Hepatocyte (in vitro differentiated cells): Measurements from ENCODE around the gene PCDHB4.

Source experiments
- EZH2 ChIP-seq: fragments of 200-600 bp; sonication (generic); IDR thresholded peaks from 2 replicates; pipeline ENCODE4 v1.6.1; 2016; ENCODE audit warnings: antibody characterized with exemption, mild to moderate bottlenecking, borderline replicate concordance
- TF ChIP-seq, protein P1 (sequence below): fragments of 200-600 bp; sonication (generic); IDR thresholded peaks from 2 replicates; pipeline ENCODE4 v1.5.1; 2016; ENCODE audit warnings: antibody characterized with exemption, mild to moderate bottlenecking; ENCODE audit not compliant: poor library complexity

DNA sequence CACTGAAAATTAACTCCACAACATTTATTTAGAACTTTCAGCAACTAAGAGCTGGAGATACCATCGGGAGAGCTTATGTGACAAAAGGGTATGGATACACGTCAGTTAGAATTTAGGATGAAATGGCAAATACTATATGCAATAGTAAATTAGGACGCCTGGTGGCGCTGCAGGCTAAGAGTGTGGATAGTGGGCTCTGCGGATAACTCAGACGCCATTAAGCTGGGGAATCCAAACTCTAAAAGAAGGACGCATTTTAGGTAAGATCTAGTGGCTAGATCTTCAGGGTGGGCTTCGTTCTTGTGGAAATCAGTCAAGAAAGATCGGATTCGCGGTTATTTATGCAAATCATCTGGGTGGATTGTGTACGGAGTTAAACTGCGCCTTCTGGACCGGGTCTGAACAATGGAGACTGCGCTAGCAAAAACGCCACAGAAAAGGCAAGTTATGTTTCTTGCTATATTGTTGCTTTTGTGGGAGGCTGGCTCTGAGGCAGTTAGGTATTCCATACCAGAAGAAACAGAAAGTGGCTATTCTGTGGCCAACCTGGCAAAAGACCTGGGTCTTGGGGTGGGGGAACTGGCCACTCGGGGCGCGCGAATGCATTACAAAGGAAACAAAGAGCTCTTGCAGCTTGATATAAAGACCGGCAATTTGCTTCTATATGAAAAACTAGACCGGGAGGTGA, 13.6 kb downstream of the PCDHB4 start, which contains the start of gene PCDHB5:
- TF ChIP-seq, protein P1, sequence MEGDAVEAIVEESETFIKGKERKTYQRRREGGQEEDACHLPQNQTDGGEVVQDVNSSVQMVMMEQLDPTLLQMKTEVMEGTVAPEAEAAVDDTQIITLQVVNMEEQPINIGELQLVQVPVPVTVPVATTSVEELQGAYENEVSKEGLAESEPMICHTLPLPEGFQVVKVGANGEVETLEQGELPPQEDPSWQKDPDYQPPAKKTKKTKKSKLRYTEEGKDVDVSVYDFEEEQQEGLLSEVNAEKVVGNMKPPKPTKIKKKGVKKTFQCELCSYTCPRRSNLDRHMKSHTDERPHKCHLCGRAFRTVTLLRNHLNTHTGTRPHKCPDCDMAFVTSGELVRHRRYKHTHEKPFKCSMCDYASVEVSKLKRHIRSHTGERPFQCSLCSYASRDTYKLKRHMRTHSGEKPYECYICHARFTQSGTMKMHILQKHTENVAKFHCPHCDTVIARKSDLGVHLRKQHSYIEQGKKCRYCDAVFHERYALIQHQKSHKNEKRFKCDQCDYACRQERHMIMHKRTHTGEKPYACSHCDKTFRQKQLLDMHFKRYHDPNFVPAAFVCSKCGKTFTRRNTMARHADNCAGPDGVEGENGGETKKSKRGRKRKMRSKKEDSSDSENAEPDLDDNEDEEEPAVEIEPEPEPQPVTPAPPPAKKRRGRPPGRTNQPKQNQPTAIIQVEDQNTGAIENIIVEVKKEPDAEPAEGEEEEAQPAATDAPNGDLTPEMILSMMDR = peak; percentile 24
- no peak for TF ChIP-seq EZH2
